Chondrocyte (in vitro differentiated cells): Measurements from ENCODE around the gene MEAK7. TPM values are rescaled to one million over a fixed set of nuclear protein-coding genes. Genes with fewer than 3 reads are reported as not detected.
"Not testable (repeated sequence)": the region's sequence is repeated elsewhere in the genome, so short reads cannot be mapped to it uniquely, and the experiment has no call there.

ENCODE experiments used
- DNase-seq: peaks from one replicate; pipeline ENCODE4 v3.0.0; 2021; ENCODE audit warnings: mixed read lengths, low spot score
- H3K27ac Mint-ChIP-seq: one replicate; pipeline ENCODE4 v1.8.0; 2021; ENCODE audit warnings: mild to moderate bottlenecking, moderate library complexity, mixed read lengths; ENCODE audit not compliant: unreplicated experiment
- H3K27me3 Mint-ChIP-seq: 2 replicates; pipeline ENCODE4 v1.8.0; 2021; ENCODE audit warnings: low read depth, mixed read lengths
- H3K36me3 Mint-ChIP-seq: 2 replicates; pipeline ENCODE4 v1.8.0; 2021; ENCODE audit warnings: low read depth, mixed read lengths
- H3K4me1 Mint-ChIP-seq: 2 replicates; pipeline ENCODE4 v1.8.0; 2021; ENCODE audit warnings: low read depth, mild to moderate bottlenecking, mixed read lengths
- H3K4me3 Mint-ChIP-seq: one replicate; pipeline ENCODE4 v1.8.0; 2021; ENCODE audit warnings: mild to moderate bottlenecking, moderate library complexity, mixed read lengths; ENCODE audit not compliant: unreplicated experiment
- H3K9me3 Mint-ChIP-seq: 2 replicates; pipeline ENCODE4 v1.8.0; 2021; ENCODE audit warnings: low read depth, mixed read lengths
- total RNA-seq: library from RNA; stranded (reverse); gene quantifications from 3 replicates; pipeline ENCODE4 v1.2.1, GENCODE V29; 2021
- TF ChIP-seq, protein P1 (sequence below): fragments of 200-600 bp; sonication (generic); IDR thresholded peaks from 2 replicates; pipeline ENCODE4 v1.5.0; 2021; ENCODE audit warnings: antibody characterized with exemption, mild to moderate bottlenecking, moderate library complexity

MEAK7 gene
- total RNA-seq, 1 donor from 2014 or later = 26.8 TPM

DNA sequence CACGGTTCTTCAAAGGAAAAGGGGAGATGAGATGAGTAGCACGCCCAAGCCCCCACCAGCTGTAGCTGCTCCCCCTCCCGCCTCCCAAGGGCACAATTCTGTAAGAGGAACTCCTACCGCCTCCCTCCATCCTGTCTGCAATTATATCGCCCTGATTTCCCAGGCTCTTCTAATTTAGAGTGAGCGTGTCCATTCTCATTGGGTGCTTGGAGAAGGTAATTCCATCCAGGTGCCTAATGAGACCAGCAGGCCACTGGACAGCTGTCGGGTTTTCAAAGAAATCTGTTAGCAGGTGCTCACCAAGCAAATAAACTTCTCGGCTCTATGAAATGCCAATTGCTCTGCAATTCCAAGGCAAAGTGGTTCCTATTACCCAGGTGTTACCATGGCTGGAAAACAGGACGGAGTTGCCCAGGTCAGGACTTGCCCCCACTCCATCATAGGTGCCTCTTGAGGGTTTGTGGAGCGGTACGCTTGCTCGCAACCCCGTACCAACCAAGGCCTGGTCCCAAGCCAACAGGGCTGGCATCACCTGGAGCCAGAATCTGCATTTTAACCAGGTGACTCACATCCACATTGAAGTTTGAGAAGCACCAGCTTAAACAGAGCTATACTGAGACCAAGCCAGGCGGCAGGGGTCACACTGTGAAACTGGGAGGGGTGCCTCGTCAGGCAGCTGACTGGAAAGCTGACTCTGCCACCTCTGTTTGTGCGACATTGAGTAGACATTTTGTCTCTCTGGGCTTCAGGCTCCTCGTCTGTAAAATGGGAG is 16.5 kb upstream of the MEAK7 start:
- Mint-ChIP-seq H3K27me3 (peaks cover 5% of the 10 kb centered on the region), H3K4me3 (no peak overlapping the region), H3K27ac (no peak overlapping the region), H3K9me3 (peaks cover 3% of the 10 kb centered on the region), H3K4me1 (peaks cover 13% of the 10 kb centered on the region), H3K36me3 (peaks cover 1% of the 10 kb centered on the region)
- no peak for DNase-seq
- TF ChIP-seq, protein P1, sequence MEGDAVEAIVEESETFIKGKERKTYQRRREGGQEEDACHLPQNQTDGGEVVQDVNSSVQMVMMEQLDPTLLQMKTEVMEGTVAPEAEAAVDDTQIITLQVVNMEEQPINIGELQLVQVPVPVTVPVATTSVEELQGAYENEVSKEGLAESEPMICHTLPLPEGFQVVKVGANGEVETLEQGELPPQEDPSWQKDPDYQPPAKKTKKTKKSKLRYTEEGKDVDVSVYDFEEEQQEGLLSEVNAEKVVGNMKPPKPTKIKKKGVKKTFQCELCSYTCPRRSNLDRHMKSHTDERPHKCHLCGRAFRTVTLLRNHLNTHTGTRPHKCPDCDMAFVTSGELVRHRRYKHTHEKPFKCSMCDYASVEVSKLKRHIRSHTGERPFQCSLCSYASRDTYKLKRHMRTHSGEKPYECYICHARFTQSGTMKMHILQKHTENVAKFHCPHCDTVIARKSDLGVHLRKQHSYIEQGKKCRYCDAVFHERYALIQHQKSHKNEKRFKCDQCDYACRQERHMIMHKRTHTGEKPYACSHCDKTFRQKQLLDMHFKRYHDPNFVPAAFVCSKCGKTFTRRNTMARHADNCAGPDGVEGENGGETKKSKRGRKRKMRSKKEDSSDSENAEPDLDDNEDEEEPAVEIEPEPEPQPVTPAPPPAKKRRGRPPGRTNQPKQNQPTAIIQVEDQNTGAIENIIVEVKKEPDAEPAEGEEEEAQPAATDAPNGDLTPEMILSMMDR = no peak

GRCh38 chr16:84519855-84520254 is 15.4 kb upstream of the MEAK7 start:
- H3K4me1 Mint-ChIP-seq = peaks cover 13% of the 10 kb centered on the region
- H3K9me3 Mint-ChIP-seq = peaks cover 3% of the 10 kb centered on the region
- H3K27me3 Mint-ChIP-seq = peaks cover 2% of the 10 kb centered on the region

DNA sequence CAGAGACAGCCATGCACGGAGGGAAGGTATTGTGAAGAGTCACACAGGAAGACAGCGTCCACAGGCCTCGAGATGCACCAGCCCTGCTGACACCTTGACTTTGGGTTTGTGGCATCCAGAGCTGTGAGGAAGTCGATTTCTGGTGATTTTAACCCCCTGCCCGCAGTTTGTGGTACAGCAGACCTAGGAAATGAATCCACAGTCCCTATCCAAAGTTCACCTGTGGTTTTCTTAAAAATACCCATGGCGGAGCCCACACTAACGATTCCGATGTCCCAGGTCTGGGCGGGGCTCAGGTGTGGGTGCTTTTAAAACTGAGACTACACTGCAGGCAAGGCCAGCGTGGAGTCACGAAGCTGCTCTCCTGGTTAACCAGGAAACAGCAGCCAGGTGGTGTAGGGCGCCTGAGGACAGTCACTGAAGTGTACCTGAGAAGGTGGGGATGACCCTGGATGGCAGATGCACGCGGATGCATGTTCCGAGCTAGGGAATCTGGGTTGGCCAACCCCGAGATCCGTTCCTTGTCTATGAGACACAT is 14.4 kb upstream of the MEAK7 start:
- H3K4me3 Mint-ChIP-seq = no peak overlapping the region
- peaks cover 13% of the 10 kb centered on the region for H3K4me1 Mint-ChIP-seq
- TF ChIP-seq, protein P1 = no peak
- no peak overlapping the region for H3K27ac Mint-ChIP-seq
- peaks cover 1% of the 10 kb centered on the region for H3K36me3 Mint-ChIP-seq
- H3K27me3 Mint-ChIP-seq = peaks cover 2% of the 10 kb centered on the region
- no peak for DNase-seq
- H3K9me3 Mint-ChIP-seq = peaks cover 3% of the 10 kb centered on the region

More at GRCh38 chr16:84519855-84520254, 15.4 kb upstream of the MEAK7 start:
- Mint-ChIP-seq H3K27ac (no peak overlapping the region), H3K4me3 (no peak overlapping the region), H3K36me3 (peaks cover 1% of the 10 kb centered on the region)
- no peak for DNase-seq
- TF ChIP-seq, protein P1 = no peak

DNA sequence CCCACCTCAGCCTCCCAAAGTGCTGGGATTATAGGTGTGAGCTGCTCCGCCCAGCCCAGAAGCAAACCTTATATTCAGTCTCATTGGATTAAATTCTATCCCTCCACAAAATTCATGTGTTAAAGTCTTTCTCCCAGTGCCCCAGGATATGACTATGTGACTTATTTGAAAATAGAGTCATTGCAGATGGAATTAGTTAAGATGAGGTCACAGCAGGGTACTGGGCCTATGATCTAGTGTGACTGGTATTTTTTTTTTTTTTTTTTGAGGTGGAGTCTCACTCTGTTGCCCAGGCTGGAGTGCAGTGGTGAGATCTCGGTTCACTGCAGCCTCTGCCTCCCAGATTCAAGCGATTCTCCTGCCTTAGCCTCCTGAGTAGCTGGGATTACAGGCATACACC is 13.8 kb upstream of the MEAK7 start:
- H3K27ac Mint-ChIP-seq, H3K9me3 Mint-ChIP-seq, H3K27me3 Mint-ChIP-seq, H3K36me3 Mint-ChIP-seq, H3K4me3 Mint-ChIP-seq: not testable (repeated sequence)
- peak; percentile 3 for DNase-seq
- H3K4me1 Mint-ChIP-seq = peaks cover 12% of the 10 kb centered on the region

DNA sequence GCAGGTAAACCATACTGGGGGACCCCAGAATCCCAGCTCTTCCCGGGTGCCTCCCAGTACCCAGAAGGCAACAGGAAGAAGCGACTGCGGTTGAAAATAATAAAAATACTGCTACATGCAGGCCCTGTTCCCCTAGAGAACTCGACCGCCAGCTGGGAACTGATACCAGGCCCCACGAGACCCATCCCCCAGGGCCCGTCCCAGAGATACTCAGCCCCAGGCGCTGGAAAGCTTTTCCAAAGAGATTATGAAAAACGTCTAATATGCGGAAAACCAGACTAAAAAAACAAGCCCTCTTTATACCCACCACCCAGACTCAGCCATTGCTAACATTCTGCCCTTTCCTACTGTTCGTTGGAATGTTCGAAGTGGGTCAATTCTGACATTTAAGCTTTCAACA is 12.9 kb upstream of the MEAK7 start:
- Mint-ChIP-seq H3K4me3 (no peak overlapping the region), H3K4me1 (peaks cover 17% of the 10 kb centered on the region), H3K36me3 (no peaks in the 10 kb centered on the region), H3K27me3 (peaks cover 2% of the 10 kb centered on the region), H3K27ac (no peak overlapping the region), H3K9me3 (no peaks in the 10 kb centered on the region)
- no peak for DNase-seq
- TF ChIP-seq, protein P1 = no peak
